PC-9 (cell line): ENCODE results near the gene SOX5. TPM values are rescaled to one million over a fixed set of nuclear protein-coding genes. Genes with fewer than 3 reads are reported as not detected.

Experiments used
- BruUV-seq: library from RNA; stranded (reverse); fragments of 400-500 nt; replicated peaks from 2 replicates; lab custom pipeline; 2021; lab: Mats Ljungman, UMichigan
- CTCF ChIA-PET: fragments of 300-600 bp; sonication (Branson Sonifier 250); formaldehyde crosslinking; loops from one replicate; lab custom pipeline; 2022; ENCODE audit warnings: antibody characterized with exemption; lab: Charles Lee
- POLR2A ChIA-PET: fragments of 300-600 bp; sonication (Branson Sonifier 250); formaldehyde crosslinking; loops from one replicate; lab custom pipeline; 2022; ENCODE audit warnings: antibody characterized with exemption; ENCODE audit not compliant: unreplicated experiment; lab: Charles Lee
- DNase-seq, 2 experiments: peaks; one replicate each; pipeline versions ENCODE4 v3.0.0 to v3.0.0-alpha.2; 2015 to 2022; ENCODE audit warnings: mixed read lengths in 1 of 2
- H2AFZ ChIP-seq: fragments of 200-600 bp; sonication (generic); 2 replicates; pipeline ENCODE4 v1.8.1; 2017; ENCODE audit warnings: antibody characterized with exemption
- H3F3A ChIP-seq: fragments of 200-600 bp; sonication (generic); 2 replicates; pipeline ENCODE4 v1.8.1; 2017; ENCODE audit warnings: antibody characterized with exemption, mild to moderate bottlenecking, low read depth; ENCODE audit not compliant: insufficient read depth
- H3K27ac ChIP-seq: fragments of 200-600 bp; sonication (generic); 2 replicates; pipeline ENCODE4 v1.6.1; 2016; ENCODE audit warnings: mixed run types
- H3K27me3 ChIP-seq: fragments of 200-600 bp; sonication (generic); 2 replicates; pipeline ENCODE4 v1.6.1; 2016; ENCODE audit warnings: low read depth, mixed run types; ENCODE audit not compliant: insufficient read depth
- H3K36me3 ChIP-seq: fragments of 200-600 bp; sonication (generic); 2 replicates; pipeline ENCODE4 v1.6.1; 2016; ENCODE audit warnings: low read depth, mixed run types
- H3K4me1 ChIP-seq: fragments of 200-600 bp; sonication (generic); replicated peaks from 2 replicates; pipeline ENCODE4 v1.6.1; 2016; ENCODE audit warnings: mixed run types; ENCODE audit not compliant: insufficient read depth
- H3K4me2 ChIP-seq: fragments of 200-600 bp; sonication (generic); 2 replicates; pipeline ENCODE4 v1.6.1; 2017; ENCODE audit warnings: mixed run types
- H3K4me3 ChIP-seq: fragments of 200-600 bp; sonication (generic); 2 replicates; pipeline ENCODE4 v1.6.1; 2016; ENCODE audit warnings: mixed run types
- H3K79me2 ChIP-seq: fragments of 200-600 bp; sonication (generic); 2 replicates; pipeline ENCODE4 v1.6.1; 2017; ENCODE audit warnings: low read depth, mixed run types
- H3K9me2 ChIP-seq: fragments of 200-600 bp; sonication (generic); 2 replicates; pipeline ENCODE4 v1.8.1; 2017; ENCODE audit warnings: mild to moderate bottlenecking; ENCODE audit not compliant: insufficient read depth
- H3K9me3 ChIP-seq: fragments of 200-600 bp; sonication (generic); 2 replicates; pipeline ENCODE4 v1.8.1; 2016; ENCODE audit warnings: low read depth; ENCODE audit not compliant: insufficient read depth
- H4K20me1 ChIP-seq: fragments of 200-600 bp; sonication (generic); 2 replicates; pipeline ENCODE4 v1.8.1; 2017; ENCODE audit not compliant: insufficient read depth
- CTCF ChIP-seq: fragments of 200-600 bp; sonication (generic); conservative IDR thresholded peaks from 2 replicates; pipeline ENCODE4 v1.6.1; 2017; ENCODE audit warnings: mixed run types, antibody characterized with exemption, mild to moderate bottlenecking, moderate library complexity
- EZH2 ChIP-seq: fragments of 200-600 bp; sonication (generic); IDR thresholded peaks from 2 replicates; pipeline ENCODE4 v1.8.0; 2017; ENCODE audit warnings: antibody characterized with exemption, low read depth
- intact Hi-C: fragments of 100-400 bp; cut with micrococcal nuclease; formaldehyde crosslinking; loops from one replicate; pipeline ENCODE4 v1.10.0; 2022; ENCODE audit not compliant: unreplicated experiment
- total RNA-seq: library from RNA; stranded (reverse); gene quantifications from 2 replicates; pipeline ENCODE4 v1.2.3, GENCODE V29; 2021

The SOX5 gene
- total RNA-seq, 1 experiment from 2014 or later: not detected

DNA sequence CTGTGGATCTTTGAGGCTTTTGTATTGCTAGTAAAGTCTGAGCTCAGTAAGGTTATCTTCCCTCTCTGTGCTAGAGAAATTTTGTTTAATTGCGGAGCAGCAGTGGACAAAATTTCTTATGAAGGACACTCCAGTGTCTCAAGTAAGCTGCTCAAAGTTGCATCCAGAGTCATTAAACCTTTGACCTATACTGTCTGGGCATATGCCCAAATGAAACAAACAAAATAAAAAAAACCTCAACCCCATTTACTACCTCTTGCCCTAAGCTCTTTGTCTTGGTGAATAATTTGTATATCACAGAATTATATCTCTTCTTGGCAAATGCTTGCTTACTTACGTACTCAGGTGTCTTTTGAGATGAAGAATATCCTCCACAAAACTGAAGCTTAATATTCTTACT, 465.2 kb downstream of the SOX5 start:
- no peaks in the 10 kb centered on the region for H4K20me1 ChIP-seq
- H3K9me2 ChIP-seq: no peaks in the 10 kb centered on the region
- intact Hi-C loops: no loop called here
- ChIA-PET CTCF (no interaction called here), POLR2A (no interaction called here)
- H3K4me2 ChIP-seq: no peak overlapping the region
- no peaks in the 10 kb centered on the region for H3K79me2 ChIP-seq
- no peaks in the 10 kb centered on the region for H3K9me3 ChIP-seq
- no peaks in the 10 kb centered on the region for H3K36me3 ChIP-seq
- no peak for DNase-seq
- no TSS peak for BruUV-seq
- no peaks in the 10 kb centered on the region for H3K27me3 ChIP-seq
- no peak overlapping the region for H2AFZ ChIP-seq
- no peaks in the 10 kb centered on the region for H3K4me1 ChIP-seq
- no peak overlapping the region for H3K4me3 ChIP-seq
- H3F3A ChIP-seq: no peaks in the 10 kb centered on the region
- TF ChIP-seq CTCF: no peak
- TF ChIP-seq EZH2: no peak
- no peak overlapping the region for H3K27ac ChIP-seq

DNA sequence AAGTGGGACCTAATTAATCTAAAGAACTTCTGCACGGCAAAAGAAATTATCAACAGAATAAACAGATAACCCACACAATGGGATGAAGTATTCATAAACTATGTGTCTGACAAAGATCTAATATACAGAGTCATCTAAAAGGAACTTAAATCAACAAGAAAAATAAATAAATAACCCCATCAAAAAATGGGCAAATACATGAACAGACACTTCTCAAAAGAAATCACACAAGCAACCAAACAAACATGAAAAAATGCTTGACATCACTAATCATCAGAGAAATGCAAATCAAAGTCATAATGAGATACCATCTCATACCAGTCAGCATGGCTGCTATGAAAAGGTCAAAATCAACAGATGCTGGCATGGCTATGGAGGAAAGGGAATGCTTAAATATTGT, 466.9 kb downstream of the SOX5 start:
- H2AFZ ChIP-seq: no peak overlapping the region
- no peaks in the 10 kb centered on the region for H3K9me2 ChIP-seq
- no peaks in the 10 kb centered on the region for H4K20me1 ChIP-seq
- H3K4me3 ChIP-seq: no peak overlapping the region
- H3K9me3 ChIP-seq: no peaks in the 10 kb centered on the region
- intact Hi-C loops: no loop called here
- no TSS peak for BruUV-seq
- TF ChIP-seq CTCF (no peak), EZH2 (no peak)
- H3F3A ChIP-seq: no peaks in the 10 kb centered on the region
- CTCF ChIA-PET: no interaction called here
- H3K36me3 ChIP-seq: no peaks in the 10 kb centered on the region
- no peaks in the 10 kb centered on the region for H3K4me1 ChIP-seq
- DNase-seq: no peak
- no peak overlapping the region for H3K4me2 ChIP-seq
- H3K79me2 ChIP-seq: no peaks in the 10 kb centered on the region
- no peak overlapping the region for H3K27ac ChIP-seq
- POLR2A ChIA-PET: no interaction called here
- no peaks in the 10 kb centered on the region for H3K27me3 ChIP-seq
